ENCODE results near the gene EFCAB5.
"Not testable (repeated sequence)": the region's sequence is repeated elsewhere in the genome, so short reads cannot be mapped to it uniquely, and the experiment has no call there.

The EFCAB5 gene
- total RNA-seq, result 0.35 to 1.7 (median 1.5) reads per million in 3 experiments

GRCh38 chr17:29941334-29941733 is at the start of gene EFCAB5:
TSS of gene EFCAB5 (plus strand) at chr17:29941634. CDS start at chr17:29941797, 163 bp downstream.
- DNase-seq, result no peak

- no peak for DNase-seq
Observed at GRCh38 chr17:29892201-29892600, 49.2 kb upstream of the EFCAB5 start.

- not testable (repeated sequence) for DNase-seq
Observed at GRCh38 chr17:29897136-29897535, 44.3 kb upstream of the EFCAB5 start.

- no peak for DNase-seq
Observed at GRCh38 chr17:29903471-29903870, 38.0 kb upstream of the EFCAB5 start.

GRCh38 chr17:29905086-29905878 is 36.2 kb upstream of the EFCAB5 start:
- no peak for DNase-seq

- no peak for DNase-seq
Observed at GRCh38 chr17:29905879-29906167, 35.6 kb upstream of the EFCAB5 start.

- DNase-seq, result no peak
Observed at GRCh38 chr17:29906969-29907368, 34.5 kb upstream of the EFCAB5 start.

GRCh38 chr17:29909236-29910003 is 32.0 kb upstream of the EFCAB5 start:
- DNase-seq, result no peak

- no peak for DNase-seq
Observed at GRCh38 chr17:29911641-29912177, 29.7 kb upstream of the EFCAB5 start.

- DNase-seq, result no peak
Observed at GRCh38 chr17:29914819-29915537, 26.5 kb upstream of the EFCAB5 start.

- no peak for DNase-seq
Observed at GRCh38 chr17:29918016-29918415, 23.4 kb upstream of the EFCAB5 start.

GRCh38 chr17:29918922-29919856 is 22.2 kb upstream of the EFCAB5 start:
- no peak for DNase-seq

- DNase-seq, result no peak
Observed at GRCh38 chr17:29924786-29925185, 16.6 kb upstream of the EFCAB5 start.

GRCh38 chr17:29927546-29927945 is 13.9 kb upstream of the EFCAB5 start:
- DNase-seq, result no peak

- DNase-seq, result peak; percentile 3
Observed at GRCh38 chr17:29929006-29929532, 12.4 kb upstream of the EFCAB5 start.

GRCh38 chr17:29929533-29930408 is 11.7 kb upstream of the EFCAB5 start, which contains the start of gene SSH2:
TSS of gene SSH2 (minus strand) at chr17:29930228. CDS start at chr17:29930000, 228 bp downstream.
- DNase-seq, result peak; percentile 84

- DNase-seq, result no peak
Observed at GRCh38 chr17:29930409-29931010, 10.9 kb upstream of the EFCAB5 start.

- peak; percentile 78 for DNase-seq
Observed at GRCh38 chr17:29931231-29931932, 10.1 kb upstream of the EFCAB5 start.

GRCh38 chr17:29933379-29933778 is 8.1 kb upstream of the EFCAB5 start:
- no peak for DNase-seq
